Measurements from ENCODE around the gene GASK1A. TPM values are rescaled to one million over a fixed set of nuclear protein-coding genes. Genes with fewer than 3 reads are reported as not detected.

The GASK1A gene
- total RNA-seq, 2 experiments from 2014 or later: not detected

- Histone ChIP-seq H3K9me3 (ENCODE audit: low read length) (peaks cover 12% of the 10 kb centered on the region; the same call in 1 of the 2 replicates), H2AFZ (ENCODE audit: low read length) (no peak overlapping the region), H3K4me1 (ENCODE audit: insufficient read depth, low read length, poor library complexity, severe bottlenecking) (no peaks in the 10 kb centered on the region), H3K9me2 (ENCODE audit: insufficient read depth, low read length) (no peaks in the 10 kb centered on the region), H3K79me2 (ENCODE audit: insufficient read depth, low read depth, low read length) (no peaks in the 10 kb centered on the region), H3K36me3 (ENCODE audit: insufficient read depth, low read length) (no peaks in the 10 kb centered on the region), H4K20me1 (ENCODE audit: insufficient read depth, low read length) (no peaks in the 10 kb centered on the region), H3K4me2 (ENCODE audit: low read length) (no peak overlapping the region), H3K4me3 (ENCODE audit: low read depth, low read length, poor library complexity, severe bottlenecking) (no peak overlapping the region), H3K27ac (ENCODE audit: low read depth, low read length, poor library complexity, severe bottlenecking) (no peak overlapping the region)
- intact Hi-C loops (cut with micrococcal nuclease; ENCODE audit: unreplicated experiment): no loop called here
- ChIA-PET POLR2A (no interaction called here), CTCF (ENCODE audit: unreplicated experiment) (no interaction called here)
- no TSS peak for BruUV-seq (replicated peaks)
- no peak for DNase-seq (ENCODE audit: low spot score)
- TF ChIP-seq EZH2phosphoT487 (IDR thresholded peaks at IDR 0.05; ENCODE audit: borderline replicate concordance, low read depth, low read length) (no peak), CTCF (conservative IDR thresholded peaks at IDR 0.05; ENCODE audit: low read length) (no peak)
Observed at GRCh38 chr3:43009547-43009946, 30.4 kb downstream of the GASK1A start.

DNA sequence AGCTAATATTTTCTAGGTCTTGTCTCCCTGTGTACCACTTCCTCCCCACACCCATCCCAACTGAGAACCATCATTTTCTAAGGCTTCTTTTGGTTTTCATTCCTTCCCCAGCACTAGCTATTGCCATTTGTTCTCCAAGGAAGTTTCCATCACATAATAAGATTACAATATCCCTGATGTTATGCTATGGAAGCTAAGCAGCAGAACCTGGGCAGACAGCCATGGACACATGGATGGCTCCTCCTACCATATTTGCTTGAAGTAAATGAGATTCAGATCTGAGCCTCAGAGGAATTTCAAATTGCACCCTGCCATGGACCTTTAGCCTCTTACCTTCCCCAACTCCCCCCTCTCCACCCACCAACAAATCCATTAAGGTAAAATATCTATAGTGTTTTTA, 31.5 kb downstream of the GASK1A start:
- no peaks in the 10 kb centered on the region for H3K9me2 ChIP-seq (ENCODE audit: insufficient read depth, low read length)
- no peaks in the 10 kb centered on the region for H4K20me1 ChIP-seq (ENCODE audit: insufficient read depth, low read length)
- no peak overlapping the region for H3K27ac ChIP-seq (ENCODE audit: low read depth, low read length, poor library complexity, severe bottlenecking)
- H3K4me3 ChIP-seq (ENCODE audit: low read depth, low read length, poor library complexity, severe bottlenecking): no peak overlapping the region
- no peaks in the 10 kb centered on the region for H3K4me1 ChIP-seq (ENCODE audit: insufficient read depth, low read length, poor library complexity, severe bottlenecking)
- intact Hi-C loops (cut with micrococcal nuclease; ENCODE audit: unreplicated experiment): no loop called here
- ChIA-PET POLR2A (no interaction called here), CTCF (ENCODE audit: unreplicated experiment) (no interaction called here)
- no peak overlapping the region for H2AFZ ChIP-seq (ENCODE audit: low read length)
- BruUV-seq (replicated peaks): no TSS peak
- H3K9me3 ChIP-seq (ENCODE audit: low read length): peaks cover 18% of the 10 kb centered on the region; the same call in 1 of the 2 replicates
- TF ChIP-seq CTCF (conservative IDR thresholded peaks at IDR 0.05; ENCODE audit: low read length): no peak
- no peak for TF ChIP-seq EZH2phosphoT487 (IDR thresholded peaks at IDR 0.05; ENCODE audit: borderline replicate concordance, low read depth, low read length)
- no peak for DNase-seq (ENCODE audit: low spot score)
- H3K4me2 ChIP-seq (ENCODE audit: low read length): no peak overlapping the region
- H3K36me3 ChIP-seq (ENCODE audit: insufficient read depth, low read length): no peaks in the 10 kb centered on the region
- no peaks in the 10 kb centered on the region for H3K79me2 ChIP-seq (ENCODE audit: insufficient read depth, low read depth, low read length)

GRCh38 chr3:43011638-43012037, 32.5 kb downstream of the GASK1A start:
- Histone ChIP-seq H3K79me2 (ENCODE audit: insufficient read depth, low read depth, low read length) (no peaks in the 10 kb centered on the region), H3K36me3 (ENCODE audit: insufficient read depth, low read length) (no peaks in the 10 kb centered on the region), H3K9me3 (ENCODE audit: low read length) (peaks cover 26% of the 10 kb centered on the region; the same call in 1 of the 2 replicates), H3K9me2 (ENCODE audit: insufficient read depth, low read length) (no peaks in the 10 kb centered on the region), H3K4me1 (ENCODE audit: insufficient read depth, low read length, poor library complexity, severe bottlenecking) (no peaks in the 10 kb centered on the region), H2AFZ (ENCODE audit: low read length) (no peak overlapping the region), H3K27ac (ENCODE audit: low read depth, low read length, poor library complexity, severe bottlenecking) (no peak overlapping the region), H4K20me1 (ENCODE audit: insufficient read depth, low read length) (no peaks in the 10 kb centered on the region), H3K4me3 (ENCODE audit: low read depth, low read length, poor library complexity, severe bottlenecking) (no peak overlapping the region), H3K4me2 (ENCODE audit: low read length) (no peak overlapping the region)
- TF ChIP-seq CTCF (conservative IDR thresholded peaks at IDR 0.05; ENCODE audit: low read length): no peak
- TF ChIP-seq EZH2phosphoT487 (IDR thresholded peaks at IDR 0.05; ENCODE audit: borderline replicate concordance, low read depth, low read length): no peak
- no TSS peak for BruUV-seq (replicated peaks)
- POLR2A ChIA-PET: no interaction called here
- CTCF ChIA-PET (ENCODE audit: unreplicated experiment): no interaction called here
- intact Hi-C loops (cut with micrococcal nuclease; ENCODE audit: unreplicated experiment): no loop called here
- DNase-seq (ENCODE audit: low spot score): no peak

Data from OCI-LY7 (cell line).